Liver (tissue), 9 donors: ENCODE measurements around the gene NKX1-1. TPM values are rescaled to one million over a fixed set of nuclear protein-coding genes. Genes with fewer than 3 reads are reported as not detected.

Experiments used
- DNase-seq: peaks from one replicate; pipeline ENCODE4 v3.0.0-alpha.2; 2017; ENCODE audit warnings: low spot score
- H3K27ac ChIP-seq, 2 donors: one replicate each; pipeline ENCODE4 v1.7.0; 2013; ENCODE audit warnings: inconsistent platforms in 2 of 2, low read length in 2 of 2, control low read depth in 1 of 2, low read depth in 1 of 2, mild to moderate bottlenecking in 1 of 2
- H3K27me3 ChIP-seq, 4 donors: one replicate each; pipeline versions ENCODE4 v1.6.1 to v1.7.0; 2013; ENCODE audit warnings: low read length in 3 of 4, inconsistent platforms in 1 of 4, mild to moderate bottlenecking in 1 of 4, moderate library complexity in 1 of 4; ENCODE audit not compliant: control insufficient read depth in 4 of 4, insufficient read depth in 4 of 4
- H3K36me3 ChIP-seq, 4 donors: one replicate each; pipeline versions ENCODE4 v1.6.1 to v1.7.0; 2013; ENCODE audit warnings: low read length in 3 of 4, mild to moderate bottlenecking in 3 of 4, low read depth in 1 of 4, moderate library complexity in 1 of 4; ENCODE audit not compliant: control insufficient read depth in 4 of 4, insufficient read depth in 3 of 4
- H3K4me1 ChIP-seq, 4 donors: one replicate each; pipeline versions ENCODE4 v1.6.1 to v1.7.0; 2013; ENCODE audit warnings: low read length in 3 of 4, mild to moderate bottlenecking in 3 of 4, moderate library complexity in 1 of 4; ENCODE audit not compliant: control insufficient read depth in 4 of 4, insufficient read depth in 4 of 4
- H3K4me3 ChIP-seq, 3 donors: one replicate each; pipeline versions ENCODE4 v1.6.1 to v1.7.0; 2013; ENCODE audit warnings: low read length in 3 of 3, control low read depth in 1 of 3, low read depth in 1 of 3, mild to moderate bottlenecking in 1 of 3
- H3K9ac ChIP-seq, 2 donors: one replicate each; pipeline ENCODE4 v1.7.0; 2013; ENCODE audit warnings: low read length in 2 of 2, mild to moderate bottlenecking in 2 of 2, moderate library complexity in 2 of 2, control low read depth in 1 of 2, low read depth in 1 of 2
- H3K9me3 ChIP-seq, 4 donors: one replicate each; pipeline versions ENCODE4 v1.6.1 to v1.7.0; 2013; ENCODE audit warnings: low read length in 3 of 4; ENCODE audit not compliant: control insufficient read depth in 4 of 4
- ATF3 ChIP-seq: IDR thresholded peaks from 2 replicates; pipeline ENCODE4 v1.6.1; 2016; ENCODE audit warnings: antibody characterized with exemption
- CTCF ChIP-seq: fragments of 150-350 bp; IDR thresholded peaks from 2 replicates; pipeline ENCODE4 v1.5.1; 2017; ENCODE audit warnings: improper control_type of control experiment, low read depth, low read length; ENCODE audit not compliant: missing input control
- EGR1 ChIP-seq, 2 donors: IDR thresholded peaks; 2 replicates each; pipeline ENCODE4 v1.6.1; 2016 to 2018; ENCODE audit warnings: antibody characterized with exemption in 2 of 2, low read depth in 2 of 2
- FOXA1 ChIP-seq: IDR thresholded peaks from 2 replicates; pipeline ENCODE4 v1.6.1; 2016; ENCODE audit warnings: antibody characterized with exemption
- FOXA2 ChIP-seq: IDR thresholded peaks from 2 replicates; pipeline ENCODE4 v1.6.1; 2016; ENCODE audit warnings: antibody characterized with exemption
- GABPA ChIP-seq, 2 donors: IDR thresholded peaks in 1 of 2; conservative IDR thresholded peaks in 1 of 2; 2 replicates each; pipeline ENCODE4 v1.6.1; 2016; ENCODE audit warnings: antibody characterized with exemption in 2 of 2, mild to moderate bottlenecking in 1 of 2, moderate library complexity in 1 of 2
- HNF4A ChIP-seq, 2 donors: conservative IDR thresholded peaks; 2 replicates each; pipeline ENCODE4 v1.6.1; 2016; ENCODE audit warnings: antibody characterized with exemption in 2 of 2, mild to moderate bottlenecking in 2 of 2
- HNF4G ChIP-seq: IDR thresholded peaks from 2 replicates; pipeline ENCODE4 v1.6.1; 2016; ENCODE audit warnings: antibody characterized with exemption
- JUND ChIP-seq, 2 donors: IDR thresholded peaks; 2 replicates each; pipeline ENCODE4 v1.6.1; 2016; ENCODE audit warnings: antibody characterized with exemption in 2 of 2
- MAX ChIP-seq: IDR thresholded peaks from 2 replicates; pipeline ENCODE4 v1.6.1; 2016; ENCODE audit warnings: antibody characterized with exemption
- NR2F2 ChIP-seq: IDR thresholded peaks from 2 replicates; pipeline ENCODE4 v1.6.1; 2016; ENCODE audit warnings: antibody characterized with exemption
- RAD21 ChIP-seq, 2 donors: IDR thresholded peaks; 2 replicates each; pipeline ENCODE4 v1.6.1; 2016; ENCODE audit warnings: antibody characterized with exemption in 2 of 2, mild to moderate bottlenecking in 2 of 2
- RXRA ChIP-seq, 2 donors: IDR thresholded peaks; 2 replicates each; pipeline ENCODE4 v1.6.1; 2017 to 2018; ENCODE audit warnings: antibody characterized with exemption in 2 of 2, mild to moderate bottlenecking in 1 of 2
- SP1 ChIP-seq: IDR thresholded peaks from 2 replicates; pipeline ENCODE4 v1.6.1; 2018; ENCODE audit warnings: antibody characterized with exemption, mild to moderate bottlenecking
- TAF1 ChIP-seq: conservative IDR thresholded peaks from 2 replicates; pipeline ENCODE4 v1.6.1; 2016; ENCODE audit warnings: antibody characterized with exemption, mild to moderate bottlenecking
- YY1 ChIP-seq: IDR thresholded peaks from 2 replicates; pipeline ENCODE4 v1.6.1; 2016; ENCODE audit warnings: antibody characterized with exemption, mild to moderate bottlenecking
- WGBS: extraction: QIAGEN DNeasy Blood & Tissue Kit; methylation state at CpG from one replicate; pipeline ENCODE4 v1.1.7; 2013; 5-methylcytosine and 5-hydroxymethylcytosine counted together
- polyA plus RNA-seq, 2 donors: library from polyadenylated mRNA; stranded (reverse) in 1 of 2; unstranded in 1 of 2; fragments of 200-250 nt in 1 of 2; fragments of >200 nt in 1 of 2; fragmentation: Nextera tagmentation in 1 of 2; extraction: Ambion mirVana in 1 of 2; gene quantifications; one replicate each; pipeline versions ENCODE4 v1.2.1 to v1.2.3, GENCODE V29; 2013 to 2015
- total RNA-seq, 2 donors: library from RNA; depleted of rRNA; stranded (reverse); fragments of >200 nt; gene quantifications; one replicate each; pipeline ENCODE4 v1.2.3, GENCODE V29; 2014
- TF ChIP-seq, protein P1 (sequence below): IDR thresholded peaks from 2 replicates; pipeline ENCODE4 v1.6.1; 2016; ENCODE audit warnings: antibody characterized with exemption, mild to moderate bottlenecking
- TF ChIP-seq, protein P2 (sequence below): IDR thresholded peaks from 2 replicates; pipeline ENCODE4 v1.6.1; 2016; ENCODE audit warnings: antibody characterized with exemption
- donor health status: healthy.
- donor health status: healthy.
- donor health status: healthy.
- donor health status: healthy.
- donor health status: healthy.

Gene NKX1-1
- total and polyA plus RNA-seq, 4 donors = not detected

GRCh38 chr4:1382776-1383727, 23.2 kb downstream of the NKX1-1 start:
- H3K4me3 ChIP-seq = no peak overlapping the region
- DNase-seq = no peak
- TF ChIP-seq MAX (no peak), HNF4G (no peak), YY1 (no peak)
- no peak overlapping the region for H3K9ac ChIP-seq
- H3K4me1 ChIP-seq = no peaks in the 10 kb centered on the region
- no peaks in the 10 kb centered on the region for H3K9me3 ChIP-seq
- 95% methylated on average over 27 of the region's 27 CpGs for WGBS
- no peaks in the 10 kb centered on the region for H3K27me3 ChIP-seq
- peaks cover 6 to 26% (median 18%) of the 10 kb centered on the region in 4 donors for H3K36me3 ChIP-seq
- no peak overlapping the region for H3K27ac ChIP-seq

DNA sequence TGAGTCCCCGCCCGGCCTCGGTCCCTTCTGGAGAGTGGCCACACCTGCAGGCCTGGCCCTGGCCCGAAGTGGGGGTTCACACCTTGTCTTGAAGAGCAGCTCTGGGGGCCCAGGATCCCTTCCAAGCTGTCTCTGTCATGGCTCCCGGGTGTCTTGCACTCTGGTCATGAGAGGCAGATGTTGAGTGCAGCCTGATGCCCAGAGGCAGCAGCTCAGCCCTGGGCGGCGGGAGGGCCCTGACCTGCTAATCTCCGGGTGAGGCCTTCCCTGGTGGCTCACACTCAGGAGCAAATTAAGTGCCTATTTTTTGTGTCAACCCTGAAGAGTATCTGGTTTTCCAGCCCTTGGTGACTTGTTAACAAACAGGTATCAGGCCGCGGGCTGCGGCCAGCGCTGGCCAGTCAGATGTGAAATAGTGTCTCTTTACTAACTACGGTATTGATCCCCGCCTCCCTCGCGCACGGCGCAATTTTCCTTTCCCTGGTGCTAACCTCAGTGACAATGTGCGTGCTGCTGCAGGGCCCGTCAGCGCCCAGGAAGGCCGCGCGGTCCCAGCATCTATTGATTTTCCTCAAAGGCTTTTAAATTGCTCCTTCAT, 24.2 kb downstream of the NKX1-1 start:
- no peaks in the 10 kb centered on the region for H3K9me3 ChIP-seq
- H3K27me3 ChIP-seq = no peaks in the 10 kb centered on the region
- peaks cover 6 to 29% (median 16%) of the 10 kb centered on the region in 4 donors for H3K36me3 ChIP-seq
- H3K27ac ChIP-seq = no peak overlapping the region
- no peaks in the 10 kb centered on the region for H3K4me1 ChIP-seq
- DNase-seq = no peak
- H3K9ac ChIP-seq = no peak overlapping the region
- 95% methylated on average over 24 of the region's 24 CpGs for WGBS
- TF ChIP-seq CTCF = no peak
- TF ChIP-seq RXRA (IDR thresholded peaks at IDR 0.05) = no peak
- TF ChIP-seq NR2F2 = no peak
- TF ChIP-seq MAX = no peak
- no peak for TF ChIP-seq JUND (IDR thresholded peaks at IDR 0.05)
- TF ChIP-seq TAF1 = no peak
- no peak for TF ChIP-seq YY1
- TF ChIP-seq HNF4G = no peak
- TF ChIP-seq ATF3 = no peak
- no peak for TF ChIP-seq SP1
- TF ChIP-seq RAD21 (IDR thresholded peaks at IDR 0.05) = no peak
- TF ChIP-seq, protein P1, sequence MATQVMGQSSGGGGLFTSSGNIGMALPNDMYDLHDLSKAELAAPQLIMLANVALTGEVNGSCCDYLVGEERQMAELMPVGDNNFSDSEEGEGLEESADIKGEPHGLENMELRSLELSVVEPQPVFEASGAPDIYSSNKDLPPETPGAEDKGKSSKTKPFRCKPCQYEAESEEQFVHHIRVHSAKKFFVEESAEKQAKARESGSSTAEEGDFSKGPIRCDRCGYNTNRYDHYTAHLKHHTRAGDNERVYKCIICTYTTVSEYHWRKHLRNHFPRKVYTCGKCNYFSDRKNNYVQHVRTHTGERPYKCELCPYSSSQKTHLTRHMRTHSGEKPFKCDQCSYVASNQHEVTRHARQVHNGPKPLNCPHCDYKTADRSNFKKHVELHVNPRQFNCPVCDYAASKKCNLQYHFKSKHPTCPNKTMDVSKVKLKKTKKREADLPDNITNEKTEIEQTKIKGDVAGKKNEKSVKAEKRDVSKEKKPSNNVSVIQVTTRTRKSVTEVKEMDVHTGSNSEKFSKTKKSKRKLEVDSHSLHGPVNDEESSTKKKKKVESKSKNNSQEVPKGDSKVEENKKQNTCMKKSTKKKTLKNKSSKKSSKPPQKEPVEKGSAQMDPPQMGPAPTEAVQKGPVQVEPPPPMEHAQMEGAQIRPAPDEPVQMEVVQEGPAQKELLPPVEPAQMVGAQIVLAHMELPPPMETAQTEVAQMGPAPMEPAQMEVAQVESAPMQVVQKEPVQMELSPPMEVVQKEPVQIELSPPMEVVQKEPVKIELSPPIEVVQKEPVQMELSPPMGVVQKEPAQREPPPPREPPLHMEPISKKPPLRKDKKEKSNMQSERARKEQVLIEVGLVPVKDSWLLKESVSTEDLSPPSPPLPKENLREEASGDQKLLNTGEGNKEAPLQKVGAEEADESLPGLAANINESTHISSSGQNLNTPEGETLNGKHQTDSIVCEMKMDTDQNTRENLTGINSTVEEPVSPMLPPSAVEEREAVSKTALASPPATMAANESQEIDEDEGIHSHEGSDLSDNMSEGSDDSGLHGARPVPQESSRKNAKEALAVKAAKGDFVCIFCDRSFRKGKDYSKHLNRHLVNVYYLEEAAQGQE = no peak
- no peak for TF ChIP-seq FOXA2
- no peak for TF ChIP-seq HNF4A (conservative IDR thresholded peaks at IDR 0.05)
- TF ChIP-seq, protein P2, sequence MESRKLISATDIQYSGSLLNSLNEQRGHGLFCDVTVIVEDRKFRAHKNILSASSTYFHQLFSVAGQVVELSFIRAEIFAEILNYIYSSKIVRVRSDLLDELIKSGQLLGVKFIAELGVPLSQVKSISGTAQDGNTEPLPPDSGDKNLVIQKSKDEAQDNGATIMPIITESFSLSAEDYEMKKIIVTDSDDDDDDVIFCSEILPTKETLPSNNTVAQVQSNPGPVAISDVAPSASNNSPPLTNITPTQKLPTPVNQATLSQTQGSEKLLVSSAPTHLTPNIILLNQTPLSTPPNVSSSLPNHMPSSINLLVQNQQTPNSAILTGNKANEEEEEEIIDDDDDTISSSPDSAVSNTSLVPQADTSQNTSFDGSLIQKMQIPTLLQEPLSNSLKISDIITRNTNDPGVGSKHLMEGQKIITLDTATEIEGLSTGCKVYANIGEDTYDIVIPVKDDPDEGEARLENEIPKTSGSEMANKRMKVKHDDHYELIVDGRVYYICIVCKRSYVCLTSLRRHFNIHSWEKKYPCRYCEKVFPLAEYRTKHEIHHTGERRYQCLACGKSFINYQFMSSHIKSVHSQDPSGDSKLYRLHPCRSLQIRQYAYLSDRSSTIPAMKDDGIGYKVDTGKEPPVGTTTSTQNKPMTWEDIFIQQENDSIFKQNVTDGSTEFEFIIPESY = no peak
- TF ChIP-seq EGR1 (IDR thresholded peaks at IDR 0.05; ENCODE audit: low read depth in 2 of 2) = no peak
- TF ChIP-seq FOXA1 = no peak
- TF ChIP-seq GABPA (IDR thresholded peaks at IDR 0.05 in 1 of 2, conservative IDR thresholded peaks at IDR 0.05 in 1 of 2) = no peak
- H3K4me3 ChIP-seq = no peak overlapping the region
